PC-9 (cell line): ENCODE measurements around the gene LRIG2. TPM values are rescaled to one million over a fixed set of nuclear protein-coding genes. Genes with fewer than 3 reads are reported as not detected.
A peak's percentile ranks its signal among the peaks of the same experiment; 100 is the strongest.

Experiments
- BruUV-seq: library from RNA; stranded (reverse); fragments of 400-500 nt; replicated peaks from 2 replicates; lab custom pipeline; 2021; lab: Mats Ljungman, UMichigan
- CTCF ChIA-PET: fragments of 300-600 bp; sonication (Branson Sonifier 250); formaldehyde crosslinking; loops from one replicate; lab custom pipeline; 2022; ENCODE audit warnings: antibody characterized with exemption; lab: Charles Lee
- POLR2A ChIA-PET: fragments of 300-600 bp; sonication (Branson Sonifier 250); formaldehyde crosslinking; loops from one replicate; lab custom pipeline; 2022; ENCODE audit warnings: antibody characterized with exemption; ENCODE audit not compliant: unreplicated experiment; lab: Charles Lee
- DNase-seq, 2 experiments: peaks; one replicate each; pipeline versions ENCODE4 v3.0.0 to v3.0.0-alpha.2; 2015 to 2022; ENCODE audit warnings: mixed read lengths in 1 of 2
- H2AFZ ChIP-seq: fragments of 200-600 bp; sonication (generic); 2 replicates; pipeline ENCODE4 v1.8.1; 2017; ENCODE audit warnings: antibody characterized with exemption
- H3F3A ChIP-seq: fragments of 200-600 bp; sonication (generic); 2 replicates; pipeline ENCODE4 v1.8.1; 2017; ENCODE audit warnings: antibody characterized with exemption, mild to moderate bottlenecking, low read depth; ENCODE audit not compliant: insufficient read depth
- H3K27ac ChIP-seq: fragments of 200-600 bp; sonication (generic); 2 replicates; pipeline ENCODE4 v1.6.1; 2016; ENCODE audit warnings: mixed run types
- H3K27me3 ChIP-seq: fragments of 200-600 bp; sonication (generic); 2 replicates; pipeline ENCODE4 v1.6.1; 2016; ENCODE audit warnings: low read depth, mixed run types; ENCODE audit not compliant: insufficient read depth
- H3K36me3 ChIP-seq: fragments of 200-600 bp; sonication (generic); 2 replicates; pipeline ENCODE4 v1.6.1; 2016; ENCODE audit warnings: low read depth, mixed run types
- H3K4me1 ChIP-seq: fragments of 200-600 bp; sonication (generic); replicated peaks from 2 replicates; pipeline ENCODE4 v1.6.1; 2016; ENCODE audit warnings: mixed run types; ENCODE audit not compliant: insufficient read depth
- H3K4me2 ChIP-seq: fragments of 200-600 bp; sonication (generic); 2 replicates; pipeline ENCODE4 v1.6.1; 2017; ENCODE audit warnings: mixed run types
- H3K4me3 ChIP-seq: fragments of 200-600 bp; sonication (generic); 2 replicates; pipeline ENCODE4 v1.6.1; 2016; ENCODE audit warnings: mixed run types
- H3K79me2 ChIP-seq: fragments of 200-600 bp; sonication (generic); 2 replicates; pipeline ENCODE4 v1.6.1; 2017; ENCODE audit warnings: low read depth, mixed run types
- H3K9me2 ChIP-seq: fragments of 200-600 bp; sonication (generic); 2 replicates; pipeline ENCODE4 v1.8.1; 2017; ENCODE audit warnings: mild to moderate bottlenecking; ENCODE audit not compliant: insufficient read depth
- H3K9me3 ChIP-seq: fragments of 200-600 bp; sonication (generic); 2 replicates; pipeline ENCODE4 v1.8.1; 2016; ENCODE audit warnings: low read depth; ENCODE audit not compliant: insufficient read depth
- H4K20me1 ChIP-seq: fragments of 200-600 bp; sonication (generic); 2 replicates; pipeline ENCODE4 v1.8.1; 2017; ENCODE audit not compliant: insufficient read depth
- CTCF ChIP-seq: fragments of 200-600 bp; sonication (generic); conservative IDR thresholded peaks from 2 replicates; pipeline ENCODE4 v1.6.1; 2017; ENCODE audit warnings: mixed run types, antibody characterized with exemption, mild to moderate bottlenecking, moderate library complexity
- EZH2 ChIP-seq: fragments of 200-600 bp; sonication (generic); IDR thresholded peaks from 2 replicates; pipeline ENCODE4 v1.8.0; 2017; ENCODE audit warnings: antibody characterized with exemption, low read depth
- intact Hi-C: fragments of 100-400 bp; cut with micrococcal nuclease; formaldehyde crosslinking; loops from one replicate; pipeline ENCODE4 v1.10.0; 2022; ENCODE audit not compliant: unreplicated experiment
- total RNA-seq: library from RNA; stranded (reverse); gene quantifications from 2 replicates; pipeline ENCODE4 v1.2.3, GENCODE V29; 2021

The LRIG2 gene
- total RNA-seq, 1 experiment from 2014 or later = 10.6 TPM

GRCh38 chr1:113035086-113035485 is 37.9 kb upstream of the LRIG2 start:
- H3K79me2 ChIP-seq = no peaks in the 10 kb centered on the region
- H3K4me3 ChIP-seq = no peak overlapping the region
- CTCF ChIA-PET = no interaction called here
- intact Hi-C loops = no loop called here
- no peaks in the 10 kb centered on the region for H4K20me1 ChIP-seq
- H3K9me2 ChIP-seq = no peaks in the 10 kb centered on the region
- no peaks in the 10 kb centered on the region for H3K27me3 ChIP-seq
- no peaks in the 10 kb centered on the region; the same call in 1 of the 2 replicates for H3F3A ChIP-seq
- BruUV-seq = no TSS peak
- DNase-seq = peak in 1 of 2 experiments; percentile 64
- no peaks in the 10 kb centered on the region for H3K9me3 ChIP-seq
- no peak overlapping the region for H2AFZ ChIP-seq
- peak overlapping the region; percentile 7; the same call in 1 of the 2 replicates for H3K27ac ChIP-seq
- POLR2A ChIA-PET = no interaction called here
- H3K4me1 ChIP-seq = peaks cover 24% of the 10 kb centered on the region
- no peaks in the 10 kb centered on the region for H3K36me3 ChIP-seq
- peak overlapping the region; percentile 17 for H3K4me2 ChIP-seq
- TF ChIP-seq EZH2 (no peak), CTCF (no peak)

- Histone ChIP-seq H2AFZ (no peak overlapping the region), H3K9me2 (no peaks in the 10 kb centered on the region), H3K4me1 (peaks cover 24% of the 10 kb centered on the region), H3K27ac (no peak overlapping the region), H3K36me3 (no peaks in the 10 kb centered on the region), H3K4me3 (no peak overlapping the region), H4K20me1 (no peaks in the 10 kb centered on the region), H3K27me3 (no peaks in the 10 kb centered on the region), H3K4me2 (no peak overlapping the region), H3K79me2 (no peaks in the 10 kb centered on the region), H3F3A (no peaks in the 10 kb centered on the region; the same call in 1 of the 2 replicates), H3K9me3 (no peaks in the 10 kb centered on the region)
- no peak for DNase-seq
- ChIA-PET CTCF (no interaction called here), POLR2A (no interaction called here)
- no peak for TF ChIP-seq EZH2
- TF ChIP-seq CTCF = no peak
- no TSS peak for BruUV-seq
- intact Hi-C loops = no loop called here
Observed at GRCh38 chr1:113036639-113037321, 36.2 kb upstream of the LRIG2 start.

GRCh38 chr1:113040041-113040440 is 33.0 kb upstream of the LRIG2 start:
- no peak overlapping the region for H3K4me2 ChIP-seq
- no peaks in the 10 kb centered on the region for H3K9me3 ChIP-seq
- POLR2A ChIA-PET = interaction anchor here (0.9 kb wide), 1 partner anchor 134 kb away, joined by 4 read pairs; no protein-coding TSS in a partner anchor
- H3K9me2 ChIP-seq = no peaks in the 10 kb centered on the region
- DNase-seq = no peak
- BruUV-seq = no TSS peak
- peaks cover 37% of the 10 kb centered on the region for H3K4me1 ChIP-seq
- H3K79me2 ChIP-seq = no peaks in the 10 kb centered on the region
- no peak overlapping the region for H3K27ac ChIP-seq
- intact Hi-C loops = no loop called here
- no peak overlapping the region for H2AFZ ChIP-seq
- no peaks in the 10 kb centered on the region for H3K36me3 ChIP-seq
- CTCF ChIA-PET = interaction anchor here (0.6 kb wide), 1 partner anchor 233 kb away, joined by 3 read pairs; no protein-coding TSS in a partner anchor
- no peak overlapping the region for H3K4me3 ChIP-seq
- no peak for TF ChIP-seq CTCF
- no peak for TF ChIP-seq EZH2
- no peaks in the 10 kb centered on the region for H4K20me1 ChIP-seq
- peaks cover 11% of the 10 kb centered on the region for H3F3A ChIP-seq
- H3K27me3 ChIP-seq = no peaks in the 10 kb centered on the region
